ENCODE measurements around the gene RPS18. TPM values are rescaled to one million over a fixed set of nuclear protein-coding genes. Genes with fewer than 3 reads are reported as not detected.

The RPS18 gene
- total and polyA plus RNA-seq, 2 of the 13 experiments (the other 11 are each of a cell fraction or from before 2014, with no cell fraction given) = 3,896 to 5,806 TPM

- TF ChIP-seq NFYC (CRISPR knock-in tag; IDR thresholded peaks at IDR 0.05) = no peak
- TF ChIP-seq PAXIP1 (CRISPR knock-in tag; conservative IDR thresholded peaks at IDR 0.05) = 0 out of 2 replicates have a peak, but pooled peaks have one; percentile 1
- no peak for TF ChIP-seq BORCS8-MEF2B (CRISPR knock-in tag; IDR thresholded peaks at IDR 0.05)
- no peak for TF ChIP-seq ZNF572 (CRISPR knock-in tag; IDR thresholded peaks at IDR 0.05)
- peak; percentile 9; the same call in 1 of the 2 replicates for TF ChIP-seq ARNTL (CRISPR knock-in tag; IDR thresholded peaks at IDR 0.05)
- TF ChIP-seq HNF4G (IDR thresholded peaks at IDR 0.05; ENCODE audit: borderline replicate concordance, low read depth, low read length) = no peak
- no peak for TF ChIP-seq HNF4G (CRISPR knock-in tag; IDR thresholded peaks at IDR 0.05; ENCODE audit: borderline replicate concordance, low read depth)
- TF ChIP-seq, protein P1, sequence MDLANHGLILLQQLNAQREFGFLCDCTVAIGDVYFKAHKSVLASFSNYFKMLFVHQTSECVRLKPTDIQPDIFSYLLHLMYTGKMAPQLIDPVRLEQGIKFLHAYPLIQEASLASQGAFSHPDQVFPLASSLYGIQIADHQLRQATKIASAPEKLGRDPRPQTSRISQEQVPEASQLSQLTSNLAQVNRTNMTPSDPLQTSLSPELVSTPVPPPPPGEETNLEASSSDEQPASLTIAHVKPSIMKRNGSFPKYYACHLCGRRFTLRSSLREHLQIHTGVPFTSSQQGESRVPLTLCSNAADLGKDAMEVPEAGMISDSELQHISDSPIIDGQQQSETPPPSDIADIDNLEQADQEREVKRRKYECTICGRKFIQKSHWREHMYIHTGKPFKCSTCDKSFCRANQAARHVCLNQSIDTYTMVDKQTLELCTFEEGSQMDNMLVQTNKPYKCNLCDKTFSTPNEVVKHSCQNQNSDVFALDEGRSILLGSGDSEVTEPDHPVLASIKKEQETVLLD (CRISPR knock-in tag; IDR thresholded peaks at IDR 0.05; ENCODE audit: low read depth) = no peak
- TF ChIP-seq, protein P2, sequence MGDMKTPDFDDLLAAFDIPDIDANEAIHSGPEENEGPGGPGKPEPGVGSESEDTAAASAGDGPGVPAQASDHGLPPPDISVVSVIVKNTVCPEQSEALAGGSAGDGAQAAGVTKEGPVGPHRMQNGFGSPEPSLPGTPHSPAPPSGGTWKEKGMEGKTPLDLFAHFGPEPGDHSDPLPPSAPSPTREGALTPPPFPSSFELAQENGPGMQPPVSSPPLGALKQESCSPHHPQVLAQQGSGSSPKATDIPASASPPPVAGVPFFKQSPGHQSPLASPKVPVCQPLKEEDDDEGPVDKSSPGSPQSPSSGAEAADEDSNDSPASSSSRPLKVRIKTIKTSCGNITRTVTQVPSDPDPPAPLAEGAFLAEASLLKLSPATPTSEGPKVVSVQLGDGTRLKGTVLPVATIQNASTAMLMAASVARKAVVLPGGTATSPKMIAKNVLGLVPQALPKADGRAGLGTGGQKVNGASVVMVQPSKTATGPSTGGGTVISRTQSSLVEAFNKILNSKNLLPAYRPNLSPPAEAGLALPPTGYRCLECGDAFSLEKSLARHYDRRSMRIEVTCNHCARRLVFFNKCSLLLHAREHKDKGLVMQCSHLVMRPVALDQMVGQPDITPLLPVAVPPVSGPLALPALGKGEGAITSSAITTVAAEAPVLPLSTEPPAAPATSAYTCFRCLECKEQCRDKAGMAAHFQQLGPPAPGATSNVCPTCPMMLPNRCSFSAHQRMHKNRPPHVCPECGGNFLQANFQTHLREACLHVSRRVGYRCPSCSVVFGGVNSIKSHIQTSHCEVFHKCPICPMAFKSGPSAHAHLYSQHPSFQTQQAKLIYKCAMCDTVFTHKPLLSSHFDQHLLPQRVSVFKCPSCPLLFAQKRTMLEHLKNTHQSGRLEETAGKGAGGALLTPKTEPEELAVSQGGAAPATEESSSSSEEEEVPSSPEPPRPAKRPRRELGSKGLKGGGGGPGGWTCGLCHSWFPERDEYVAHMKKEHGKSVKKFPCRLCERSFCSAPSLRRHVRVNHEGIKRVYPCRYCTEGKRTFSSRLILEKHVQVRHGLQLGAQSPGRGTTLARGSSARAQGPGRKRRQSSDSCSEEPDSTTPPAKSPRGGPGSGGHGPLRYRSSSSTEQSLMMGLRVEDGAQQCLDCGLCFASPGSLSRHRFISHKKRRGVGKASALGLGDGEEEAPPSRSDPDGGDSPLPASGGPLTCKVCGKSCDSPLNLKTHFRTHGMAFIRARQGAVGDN (CRISPR knock-in tag; IDR thresholded peaks at IDR 0.05) = peak; percentile 50
- TF ChIP-seq REPIN1 (CRISPR knock-in tag; IDR thresholded peaks at IDR 0.05; ENCODE audit: borderline replicate concordance, low read depth) = no peak
- TF ChIP-seq REXO4 (CRISPR knock-in tag; IDR thresholded peaks at IDR 0.05; ENCODE audit: borderline replicate concordance) = 0 out of 2 replicates have a peak, but pooled peaks have one; percentile 23
- TF ChIP-seq, protein P3, sequence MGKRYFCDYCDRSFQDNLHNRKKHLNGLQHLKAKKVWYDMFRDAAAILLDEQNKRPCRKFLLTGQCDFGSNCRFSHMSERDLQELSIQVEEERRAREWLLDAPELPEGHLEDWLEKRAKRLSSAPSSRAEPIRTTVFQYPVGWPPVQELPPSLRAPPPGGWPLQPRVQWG (CRISPR knock-in tag; IDR thresholded peaks at IDR 0.05; ENCODE audit: borderline replicate concordance, low read depth) = no peak
- TF ChIP-seq, protein P4, sequence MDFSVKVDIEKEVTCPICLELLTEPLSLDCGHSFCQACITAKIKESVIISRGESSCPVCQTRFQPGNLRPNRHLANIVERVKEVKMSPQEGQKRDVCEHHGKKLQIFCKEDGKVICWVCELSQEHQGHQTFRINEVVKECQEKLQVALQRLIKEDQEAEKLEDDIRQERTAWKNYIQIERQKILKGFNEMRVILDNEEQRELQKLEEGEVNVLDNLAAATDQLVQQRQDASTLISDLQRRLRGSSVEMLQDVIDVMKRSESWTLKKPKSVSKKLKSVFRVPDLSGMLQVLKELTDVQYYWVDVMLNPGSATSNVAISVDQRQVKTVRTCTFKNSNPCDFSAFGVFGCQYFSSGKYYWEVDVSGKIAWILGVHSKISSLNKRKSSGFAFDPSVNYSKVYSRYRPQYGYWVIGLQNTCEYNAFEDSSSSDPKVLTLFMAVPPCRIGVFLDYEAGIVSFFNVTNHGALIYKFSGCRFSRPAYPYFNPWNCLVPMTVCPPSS (IDR thresholded peaks at IDR 0.05) = no peak
- no peak for TF ChIP-seq NFE2L2 (IDR thresholded peaks at IDR 0.05; ENCODE audit: low read length)
- TF ChIP-seq CCDC6 (CRISPR knock-in tag; IDR thresholded peaks at IDR 0.05) = 0 out of 2 replicates have a peak, but pooled peaks have one; percentile 1
- TF ChIP-seq ZSCAN20 (CRISPR knock-in tag; IDR thresholded peaks at IDR 0.05; ENCODE audit: borderline replicate concordance) = no peak
- 0 out of 2 replicates have a peak, but pooled peaks have one; percentile 2 for TF ChIP-seq RNF2 (conservative IDR thresholded peaks at IDR 0.05; ENCODE audit: low read depth)
- no peak for TF ChIP-seq ZBTB25 (CRISPR knock-in tag; IDR thresholded peaks at IDR 0.05)
- TF ChIP-seq ZFP62 (CRISPR knock-in tag; IDR thresholded peaks at IDR 0.05) = no peak
These were observed 51.7 kb downstream of the RPS18 start (continued) for GRCh38 chr6:33323623-33323948.

Measured in HepG2 (cell line).